DMS79 treated with DMSO at 0.1 percent for 48 hours (cell line): Measurements from ENCODE around the gene MOB3B.

Experiments used
- DNase-seq: peaks from one replicate; lab custom pipeline; 2025; lab: John Stamatoyannopoulos, UW

Gene MOB3B

GRCh38 chr9:27445057-27445595, 84.5 kb downstream of the MOB3B start:
- no peak for DNase-seq

- no peak for DNase-seq
Measured at GRCh38 chr9:27442464-27442863, 87.2 kb downstream of the MOB3B start.

- no peak for DNase-seq
Measured at GRCh38 chr9:27441741-27442070, 87.9 kb downstream of the MOB3B start.

- no peak for DNase-seq
Measured at GRCh38 chr9:27440888-27441740, 88.5 kb downstream of the MOB3B start.

- no peak for DNase-seq
Measured at GRCh38 chr9:27438522-27438921, 91.1 kb downstream of the MOB3B start.

- no peak for DNase-seq
Measured at GRCh38 chr9:27437652-27438373, 91.8 kb downstream of the MOB3B start.

GRCh38 chr9:27436234-27436633, 93.4 kb downstream of the MOB3B start:
- no peak for DNase-seq

- no peak for DNase-seq
Measured at GRCh38 chr9:27433631-27434325, 95.8 kb downstream of the MOB3B start.

- DNase-seq, result no peak
Measured at GRCh38 chr9:27432308-27432707, 97.3 kb downstream of the MOB3B start.

- DNase-seq, result no peak
Measured at GRCh38 chr9:27431543-27432147, 98.0 kb downstream of the MOB3B start.

GRCh38 chr9:27430750-27431535, 98.7 kb downstream of the MOB3B start:
- peak; percentile 26 for DNase-seq

GRCh38 chr9:27429917-27430316, 99.7 kb downstream of the MOB3B start:
- DNase-seq, result no peak

GRCh38 chr9:27429436-27429835, 100.2 kb downstream of the MOB3B start:
- no peak for DNase-seq

- DNase-seq, result no peak
Measured at GRCh38 chr9:27428551-27428950, 101.1 kb downstream of the MOB3B start.

GRCh38 chr9:27427272-27427643, 102.4 kb downstream of the MOB3B start:
- peak; percentile 85 for DNase-seq

GRCh38 chr9:27426511-27427271, 102.9 kb downstream of the MOB3B start:
- DNase-seq, result peak; percentile 26

- DNase-seq, result no peak
Measured at GRCh38 chr9:27425827-27426510, 103.6 kb downstream of the MOB3B start.

- no peak for DNase-seq
Measured at GRCh38 chr9:27423915-27424710, 105.5 kb downstream of the MOB3B start.

GRCh38 chr9:27422279-27422834, 107.3 kb downstream of the MOB3B start:
- no peak for DNase-seq
